OCI-LY1 (cell line): ENCODE data around the gene PRTG.

ENCODE experiments used
- H2AFZ ChIP-seq: fragments of 200-600 bp; sonication (generic), shearing (Covaris generic); 2 replicates; pipeline ENCODE4 v1.6.0; 2014; ENCODE audit warnings: antibody characterized with exemption, mild to moderate bottlenecking, low read length
- H3F3A ChIP-seq: fragments of 200-600 bp; sonication (generic), shearing (Covaris generic); 2 replicates; pipeline ENCODE4 v1.6.0; 2014; ENCODE audit warnings: mild to moderate bottlenecking, antibody characterized with exemption, low read length, moderate library complexity; ENCODE audit not compliant: insufficient read depth
- H3K27ac ChIP-seq: fragments of 200-600 bp; sonication (generic); 2 replicates; pipeline ENCODE4 v1.5.1; 2014; ENCODE audit warnings: low read length, mixed run types, mild to moderate bottlenecking, low read depth; ENCODE audit not compliant: poor library complexity, severe bottlenecking
- H3K27me3 ChIP-seq: fragments of 200-600 bp; sonication (generic); 2 replicates; pipeline ENCODE4 v1.6.0; 2014; ENCODE audit warnings: antibody characterized with exemption, mild to moderate bottlenecking, low read length, moderate library complexity; ENCODE audit not compliant: insufficient read depth
- H3K36me3 ChIP-seq: fragments of 200-600 bp; sonication (generic); 2 replicates; pipeline ENCODE4 v1.6.1; 2014; ENCODE audit warnings: mild to moderate bottlenecking, antibody characterized with exemption, low read length, moderate library complexity, mixed read lengths; ENCODE audit not compliant: insufficient read depth
- H3K4me1 ChIP-seq: fragments of 200-600 bp; sonication (generic); 2 replicates; pipeline ENCODE4 v1.5.1; 2014; ENCODE audit warnings: mild to moderate bottlenecking, low read length, moderate library complexity; ENCODE audit not compliant: insufficient read depth, severe bottlenecking
- H3K4me2 ChIP-seq: fragments of 200-600 bp; sonication (generic), shearing (Covaris generic); 2 replicates; pipeline ENCODE4 v1.6.1; 2014; ENCODE audit warnings: low read length
- H3K4me3 ChIP-seq: fragments of 200-600 bp; sonication (generic); 2 replicates; pipeline ENCODE4 v1.5.1; 2014; ENCODE audit warnings: low read length, low read depth, mild to moderate bottlenecking, mixed read lengths; ENCODE audit not compliant: poor library complexity, severe bottlenecking
- H3K79me2 ChIP-seq: fragments of 200-600 bp; shearing (Covaris generic); 2 replicates; pipeline ENCODE4 v1.6.1; 2016; ENCODE audit warnings: mixed run types, low read length, mixed read lengths; ENCODE audit not compliant: insufficient read depth
- H3K9ac ChIP-seq: fragments of 200-600 bp; sonication (generic), shearing (Covaris generic); 2 replicates; pipeline ENCODE4 v1.6.1; 2014; ENCODE audit warnings: mild to moderate bottlenecking, low read length, mixed read lengths
- H3K9me2 ChIP-seq: fragments of 200-600 bp; sonication (generic), shearing (Covaris generic); 2 replicates; pipeline ENCODE4 v1.6.1; 2014; ENCODE audit warnings: low read depth, mild to moderate bottlenecking, low read length, mixed read lengths
- H3K9me3 ChIP-seq: fragments of 200-600 bp; shearing (Covaris generic); 2 replicates; pipeline ENCODE4 v1.6.1; 2014; ENCODE audit warnings: low read length, mixed read lengths
- H4K20me1 ChIP-seq: fragments of 200-600 bp; sonication (generic), shearing (Covaris generic); 2 replicates; pipeline ENCODE4 v1.6.0; 2016; ENCODE audit warnings: mild to moderate bottlenecking, low read length; ENCODE audit not compliant: insufficient read depth
- CTCF ChIP-seq: fragments of 200-600 bp; sonication (generic), shearing (Covaris generic); IDR thresholded peaks from 2 replicates; pipeline ENCODE4 v1.5.1; 2017; ENCODE audit warnings: mild to moderate bottlenecking, antibody characterized with exemption, low read length, moderate library complexity, mixed read lengths
- EZH2 ChIP-seq: fragments of 200-600 bp; sonication (generic), shearing (Covaris generic); IDR thresholded peaks from 2 replicates; pipeline ENCODE4 v1.8.0; 2017; ENCODE audit warnings: borderline replicate concordance, mixed run types, mild to moderate bottlenecking, antibody characterized with exemption, low read length, moderate library complexity, mixed read lengths

PRTG gene

DNA sequence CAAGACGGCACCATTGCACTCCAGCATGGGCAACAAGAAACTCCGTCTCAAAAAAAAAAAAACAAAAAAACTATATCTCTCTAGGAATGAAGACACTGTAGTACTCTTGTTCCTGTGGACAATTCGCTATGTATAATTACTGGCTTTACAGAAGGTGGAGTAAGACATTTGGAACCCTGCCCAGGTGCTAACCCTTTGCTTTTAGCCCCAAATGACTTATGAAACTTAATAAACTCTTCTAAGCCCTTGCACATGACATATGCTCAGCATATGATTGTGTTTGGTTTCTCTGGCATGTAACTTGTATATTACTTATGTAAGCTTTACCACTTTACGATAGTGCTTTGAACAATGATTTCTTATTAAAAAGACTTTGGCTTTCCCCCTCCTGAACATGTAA, 27.3 kb upstream of the PRTG start:
- Histone ChIP-seq H3K27ac (no peak overlapping the region), H3K4me3 (no peak overlapping the region), H3K79me2 (no peaks in the 10 kb centered on the region), H3F3A (no peaks in the 10 kb centered on the region), H3K9me2 (no peaks in the 10 kb centered on the region), H3K9me3 (no peaks in the 10 kb centered on the region), H3K36me3 (no peaks in the 10 kb centered on the region), H3K4me2 (no peak overlapping the region), H2AFZ (no peak overlapping the region), H3K27me3 (no peaks in the 10 kb centered on the region), H3K9ac (no peak overlapping the region), H4K20me1 (no peaks in the 10 kb centered on the region), H3K4me1 (no peaks in the 10 kb centered on the region)
- TF ChIP-seq CTCF (no peak), EZH2 (no peak)

- Histone ChIP-seq H3K4me1 (no peaks in the 10 kb centered on the region), H3K79me2 (no peaks in the 10 kb centered on the region), H3K36me3 (no peaks in the 10 kb centered on the region), H4K20me1 (no peaks in the 10 kb centered on the region), H2AFZ (no peak overlapping the region), H3F3A (no peaks in the 10 kb centered on the region), H3K4me2 (no peak overlapping the region), H3K27me3 (no peaks in the 10 kb centered on the region), H3K4me3 (no peak overlapping the region), H3K9me2 (no peaks in the 10 kb centered on the region), H3K9me3 (no peaks in the 10 kb centered on the region), H3K27ac (no peak overlapping the region), H3K9ac (no peak overlapping the region)
- TF ChIP-seq EZH2 (no peak), CTCF (no peak)
These were observed 25.8 kb upstream of the PRTG start for GRCh38 chr15:55768670-55769185.

GRCh38 chr15:55766676-55767075, 23.7 kb upstream of the PRTG start:
- Histone ChIP-seq H3K9me2 (no peaks in the 10 kb centered on the region), H3F3A (no peaks in the 10 kb centered on the region), H3K27ac (no peak overlapping the region), H3K4me2 (no peak overlapping the region), H3K79me2 (no peaks in the 10 kb centered on the region), H3K27me3 (no peaks in the 10 kb centered on the region), H3K36me3 (no peaks in the 10 kb centered on the region), H3K9ac (no peak overlapping the region), H4K20me1 (no peaks in the 10 kb centered on the region), H3K4me3 (no peak overlapping the region), H3K4me1 (no peaks in the 10 kb centered on the region), H3K9me3 (no peaks in the 10 kb centered on the region), H2AFZ (no peak overlapping the region)
- TF ChIP-seq EZH2 (no peak), CTCF (no peak)
